ENCODE results near the gene CPA4. TPM values are rescaled to one million over a fixed set of nuclear protein-coding genes. Genes with fewer than 3 reads are reported as not detected.

CPA4 gene
- polyA plus RNA-seq, 1 donor from 2014 or later = 8.9 TPM

DNA sequence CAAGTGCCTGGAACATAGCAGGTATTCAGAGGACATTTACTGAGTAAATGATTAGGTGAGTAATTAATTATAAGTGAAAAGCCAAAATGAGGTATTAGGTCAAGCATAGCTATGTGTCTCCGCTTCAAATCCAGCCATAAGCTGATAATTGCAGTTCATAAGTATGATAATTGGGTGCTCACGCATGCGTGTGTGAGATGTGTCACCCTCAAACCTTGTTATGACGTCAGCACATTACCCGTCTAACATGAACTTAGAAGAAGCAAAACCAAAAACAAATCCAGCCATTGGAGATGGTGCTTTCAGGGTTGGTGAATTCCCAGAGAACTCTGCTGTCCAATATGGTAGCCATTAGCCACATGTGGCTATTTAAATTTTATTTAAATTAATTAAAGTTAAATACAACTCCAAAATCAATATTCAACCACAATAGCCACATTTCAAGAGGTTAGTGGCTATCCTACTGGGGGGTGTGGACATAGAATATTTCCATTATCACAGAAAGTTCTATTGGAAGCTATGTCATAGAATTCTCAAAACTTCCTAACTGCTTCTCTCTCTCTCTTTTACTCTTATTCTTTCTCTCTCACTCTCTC is 51.4 kb downstream of the CPA4 start, which contains the start of gene CPA5:
Gene CPA5 (plus strand): TSS at position 546 of the 596 bp plus-strand sequence. CDS start 1,670 bp downstream, outside the sequence.
- Histone ChIP-seq H3K9me2 (ENCODE audit: insufficient read depth, low read length) (no peaks in the 10 kb centered on the region), H3K4me2 (ENCODE audit: low read length) (peak within 1 kb of the TSS; percentile 22), H3K27ac (ENCODE audit: low read length) (peak within 1 kb of the TSS; percentile 81), H3K9me3 (ENCODE audit: low read length) (no peaks in the 10 kb centered on the region), H3K79me2 (replicated peaks; ENCODE audit: insufficient read depth, low read length) (no peaks in the 10 kb centered on the region), H3K36me3 (ENCODE audit: insufficient read depth, low read length) (no peaks in the 10 kb centered on the region), H4K20me1 (ENCODE audit: insufficient read depth) (no peaks in the 10 kb centered on the region), H3K4me3 (ENCODE audit: low read length) (peak within 1 kb of the TSS; percentile 23), H3K27me3 (ENCODE audit: insufficient read depth, low read depth, low read length) (no peaks in the 10 kb centered on the region), H3F3A (ENCODE audit: insufficient read depth, low read length, poor library complexity, severe bottlenecking) (no peaks in the 10 kb centered on the region), H3K9ac (ENCODE audit: low read length) (peak within 1 kb of the TSS; percentile 55), H2AFZ (ENCODE audit: low read depth, low read length) (peak within 1 kb of the TSS; percentile 9)
- no peak for TF ChIP-seq POLR2AphosphoS5 (IDR thresholded peaks at IDR 0.05)
- TF ChIP-seq, protein P1, sequence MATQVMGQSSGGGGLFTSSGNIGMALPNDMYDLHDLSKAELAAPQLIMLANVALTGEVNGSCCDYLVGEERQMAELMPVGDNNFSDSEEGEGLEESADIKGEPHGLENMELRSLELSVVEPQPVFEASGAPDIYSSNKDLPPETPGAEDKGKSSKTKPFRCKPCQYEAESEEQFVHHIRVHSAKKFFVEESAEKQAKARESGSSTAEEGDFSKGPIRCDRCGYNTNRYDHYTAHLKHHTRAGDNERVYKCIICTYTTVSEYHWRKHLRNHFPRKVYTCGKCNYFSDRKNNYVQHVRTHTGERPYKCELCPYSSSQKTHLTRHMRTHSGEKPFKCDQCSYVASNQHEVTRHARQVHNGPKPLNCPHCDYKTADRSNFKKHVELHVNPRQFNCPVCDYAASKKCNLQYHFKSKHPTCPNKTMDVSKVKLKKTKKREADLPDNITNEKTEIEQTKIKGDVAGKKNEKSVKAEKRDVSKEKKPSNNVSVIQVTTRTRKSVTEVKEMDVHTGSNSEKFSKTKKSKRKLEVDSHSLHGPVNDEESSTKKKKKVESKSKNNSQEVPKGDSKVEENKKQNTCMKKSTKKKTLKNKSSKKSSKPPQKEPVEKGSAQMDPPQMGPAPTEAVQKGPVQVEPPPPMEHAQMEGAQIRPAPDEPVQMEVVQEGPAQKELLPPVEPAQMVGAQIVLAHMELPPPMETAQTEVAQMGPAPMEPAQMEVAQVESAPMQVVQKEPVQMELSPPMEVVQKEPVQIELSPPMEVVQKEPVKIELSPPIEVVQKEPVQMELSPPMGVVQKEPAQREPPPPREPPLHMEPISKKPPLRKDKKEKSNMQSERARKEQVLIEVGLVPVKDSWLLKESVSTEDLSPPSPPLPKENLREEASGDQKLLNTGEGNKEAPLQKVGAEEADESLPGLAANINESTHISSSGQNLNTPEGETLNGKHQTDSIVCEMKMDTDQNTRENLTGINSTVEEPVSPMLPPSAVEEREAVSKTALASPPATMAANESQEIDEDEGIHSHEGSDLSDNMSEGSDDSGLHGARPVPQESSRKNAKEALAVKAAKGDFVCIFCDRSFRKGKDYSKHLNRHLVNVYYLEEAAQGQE (IDR thresholded peaks at IDR 0.05; ENCODE audit: borderline replicate concordance) = no peak
- no peak for TF ChIP-seq MXI1 (conservative IDR thresholded peaks at IDR 0.05; ENCODE audit: poor library complexity, severe bottlenecking)
- no peak for TF ChIP-seq TAF1 (IDR thresholded peaks at IDR 0.05; ENCODE audit: low read depth)
- TF ChIP-seq SMC3 (conservative IDR thresholded peaks at IDR 0.05; ENCODE audit: poor library complexity) = no peak
- TF ChIP-seq EP300 (conservative IDR thresholded peaks at IDR 0.05; ENCODE audit: poor library complexity, severe bottlenecking) = no peak
- no peak for TF ChIP-seq RAD21 (conservative IDR thresholded peaks at IDR 0.05)
- TF ChIP-seq EZH2 (IDR thresholded peaks at IDR 0.05; ENCODE audit: borderline replicate concordance, insufficient read depth, low read length, poor library complexity, severe bottlenecking) = no peak
- TF ChIP-seq, protein P2, sequence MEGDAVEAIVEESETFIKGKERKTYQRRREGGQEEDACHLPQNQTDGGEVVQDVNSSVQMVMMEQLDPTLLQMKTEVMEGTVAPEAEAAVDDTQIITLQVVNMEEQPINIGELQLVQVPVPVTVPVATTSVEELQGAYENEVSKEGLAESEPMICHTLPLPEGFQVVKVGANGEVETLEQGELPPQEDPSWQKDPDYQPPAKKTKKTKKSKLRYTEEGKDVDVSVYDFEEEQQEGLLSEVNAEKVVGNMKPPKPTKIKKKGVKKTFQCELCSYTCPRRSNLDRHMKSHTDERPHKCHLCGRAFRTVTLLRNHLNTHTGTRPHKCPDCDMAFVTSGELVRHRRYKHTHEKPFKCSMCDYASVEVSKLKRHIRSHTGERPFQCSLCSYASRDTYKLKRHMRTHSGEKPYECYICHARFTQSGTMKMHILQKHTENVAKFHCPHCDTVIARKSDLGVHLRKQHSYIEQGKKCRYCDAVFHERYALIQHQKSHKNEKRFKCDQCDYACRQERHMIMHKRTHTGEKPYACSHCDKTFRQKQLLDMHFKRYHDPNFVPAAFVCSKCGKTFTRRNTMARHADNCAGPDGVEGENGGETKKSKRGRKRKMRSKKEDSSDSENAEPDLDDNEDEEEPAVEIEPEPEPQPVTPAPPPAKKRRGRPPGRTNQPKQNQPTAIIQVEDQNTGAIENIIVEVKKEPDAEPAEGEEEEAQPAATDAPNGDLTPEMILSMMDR (IDR thresholded peaks at IDR 0.05; ENCODE audit: poor library complexity, severe bottlenecking) = no peak

DNA sequence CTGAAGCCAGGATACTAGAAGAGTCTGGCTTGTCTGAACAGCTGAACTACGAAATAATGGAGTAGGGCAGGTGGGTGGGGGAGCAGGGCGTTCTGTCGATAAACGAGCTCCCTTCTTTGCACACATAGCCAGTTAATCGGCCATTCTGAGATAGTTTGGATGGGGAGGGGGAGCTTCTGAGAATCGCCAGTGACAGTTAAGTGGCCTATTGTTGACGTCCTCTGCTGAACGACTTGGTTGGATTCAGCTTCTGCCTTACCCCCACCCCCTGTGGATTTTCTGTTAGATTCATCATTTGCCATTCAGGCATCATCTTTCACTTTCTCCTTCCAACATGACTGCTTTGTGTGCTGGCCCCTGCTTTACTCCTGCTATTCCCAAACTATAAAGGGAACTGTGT is 52.2 kb downstream of the CPA4 start:
- Histone ChIP-seq H3K79me2 (replicated peaks; ENCODE audit: insufficient read depth, low read length) (no peaks in the 10 kb centered on the region), H3K4me3 (ENCODE audit: low read length) (peak overlapping the region; percentile 23), H2AFZ (ENCODE audit: low read depth, low read length) (peak overlapping the region; percentile 9), H3F3A (ENCODE audit: insufficient read depth, low read length, poor library complexity, severe bottlenecking) (no peaks in the 10 kb centered on the region), H3K9me2 (ENCODE audit: insufficient read depth, low read length) (no peaks in the 10 kb centered on the region), H3K9ac (ENCODE audit: low read length) (peak overlapping the region; percentile 55), H3K4me2 (ENCODE audit: low read length) (peak overlapping the region; percentile 22), H3K27me3 (ENCODE audit: insufficient read depth, low read depth, low read length) (no peaks in the 10 kb centered on the region), H4K20me1 (ENCODE audit: insufficient read depth) (no peaks in the 10 kb centered on the region), H3K27ac (ENCODE audit: low read length) (peak overlapping the region; percentile 81), H3K36me3 (ENCODE audit: insufficient read depth, low read length) (no peaks in the 10 kb centered on the region), H3K9me3 (ENCODE audit: low read length) (no peaks in the 10 kb centered on the region)
- peak; percentile 33 for TF ChIP-seq RAD21 (conservative IDR thresholded peaks at IDR 0.05)
- no peak for TF ChIP-seq TAF1 (IDR thresholded peaks at IDR 0.05; ENCODE audit: low read depth)
- peak; percentile 62 for TF ChIP-seq POLR2AphosphoS5 (IDR thresholded peaks at IDR 0.05)
- TF ChIP-seq MXI1 (conservative IDR thresholded peaks at IDR 0.05; ENCODE audit: poor library complexity, severe bottlenecking) = no peak
- peak; percentile 67 for TF ChIP-seq EP300 (conservative IDR thresholded peaks at IDR 0.05; ENCODE audit: poor library complexity, severe bottlenecking)
- TF ChIP-seq, protein P1 (IDR thresholded peaks at IDR 0.05; ENCODE audit: borderline replicate concordance) = peak; percentile 49
- TF ChIP-seq EZH2 (IDR thresholded peaks at IDR 0.05; ENCODE audit: borderline replicate concordance, insufficient read depth, low read length, poor library complexity, severe bottlenecking) = no peak
- TF ChIP-seq, protein P2 (IDR thresholded peaks at IDR 0.05; ENCODE audit: poor library complexity, severe bottlenecking) = no peak
